Measurements from ENCODE around the gene COA5.

- TF ChIP-seq EZH2phosphoT487 (IDR thresholded peaks at IDR 0.05; ENCODE audit: low read depth, severe bottlenecking, unreplicated experiment) = no peak
- TF ChIP-seq EZH2 (IDR thresholded peaks at IDR 0.05; ENCODE audit: borderline replicate concordance) = no peak
- TF ChIP-seq CTCF (IDR thresholded peaks at IDR 0.05; ENCODE audit: poor library complexity) = no peak
Measured at GRCh38 chr2:98604547-98604946, 3.8 kb downstream of the COA5 start.
